HCT116 (cell line): ENCODE measurements around the gene TBXAS1. TPM values are rescaled to one million over a fixed set of nuclear protein-coding genes. Genes with fewer than 3 reads are reported as not detected.

Source experiments
- ATAC-seq: fragments of 200-7000 bp; cut with Tn5 transposase; 2 replicates; pipeline ENCODE4 v1.9.1; 2020; ENCODE audit warnings: mild to moderate bottlenecking, moderate library complexity
- BruUV-seq: library from RNA; stranded (reverse); fragments of 400-500 nt; replicated peaks from 2 replicates; lab custom pipeline; 2021; lab: Mats Ljungman, UMichigan
- CTCF ChIA-PET: fragments of 300-600 bp; sonication (Branson Sonifier 250); formaldehyde crosslinking; loops from one replicate; lab custom pipeline; 2021; ENCODE audit warnings: antibody characterized with exemption; lab: Charles Lee
- POLR2A ChIA-PET: fragments of 300-600, 350-600 bp; sonication (Branson Sonifier 250); formaldehyde crosslinking; loops from one replicate; lab custom pipeline; 2021; ENCODE audit warnings: antibody characterized with exemption; lab: Charles Lee
- RAD21 ChIA-PET, 2 experiments: fragments of 300-600 bp; sonication (Branson Sonifier 250); formaldehyde crosslinking; loops; one replicate each; lab custom pipeline; 2023; ENCODE audit warnings: low total read pairs in 2 of 2; ENCODE audit not compliant: uncharacterized antibody in 2 of 2, unreplicated experiment in 2 of 2, low non-redundant PET in 1 of 2; lab: Charles Lee
- DNase-seq: peaks from one replicate; pipeline ENCODE4 v3.0.0-alpha.2; 2010; ENCODE audit warnings: low read depth, low spot score
- H2AFZ ChIP-seq: fragments of 200-600 bp; shearing (Covaris generic), sonication (generic); 2 replicates; pipeline ENCODE4 v1.6.1; 2017; ENCODE audit warnings: low read depth, mixed run types, mixed read lengths, antibody characterized with exemption, low read length; ENCODE audit not compliant: poor library complexity, severe bottlenecking
- H3K27ac ChIP-seq: 2 replicates; pipeline ENCODE4 v1.5.1; 2012; ENCODE audit warnings: low read depth, low read length
- H3K27me3 ChIP-seq: fragments of 200-600 bp; sonication (generic); 2 replicates; pipeline ENCODE4 v1.6.1; 2016; ENCODE audit warnings: mixed run types, low read length, mixed read lengths; ENCODE audit not compliant: insufficient read depth
- H3K36me3 ChIP-seq, 2 experiments: fragments of 200-500 bp in 1 of 2; fragments of 200-600 bp in 1 of 2; sonication (Bioruptor generic) in 1 of 2; sonication (generic) in 1 of 2; 2 replicates each; pipeline versions ENCODE4 v1.5.1 to v1.6.1; 2014 to 2016; ENCODE audit warnings: low read length in 2 of 2, inconsistent platforms in 1 of 2, mixed read lengths in 1 of 2, mixed run types in 1 of 2; ENCODE audit not compliant: insufficient read depth in 2 of 2, control insufficient read depth in 1 of 2
- H3K4me1 ChIP-seq, 2 experiments: fragments of 200-600 bp in 1 of 2; sonication (generic) in 1 of 2; 2 replicates each; pipeline versions ENCODE4 v1.5.1 to v1.6.1; 2012 to 2017; ENCODE audit warnings: low read length in 2 of 2, inconsistent platforms in 1 of 2, mild to moderate bottlenecking in 1 of 2, mixed read lengths in 1 of 2, mixed run types in 1 of 2, moderate library complexity in 1 of 2; ENCODE audit not compliant: insufficient read depth in 2 of 2, control insufficient read depth in 1 of 2
- H3K4me2 ChIP-seq: fragments of 200-600 bp; sonication (generic); 2 replicates; pipeline ENCODE4 v1.6.1; 2017; ENCODE audit warnings: mixed run types, low read length, mixed read lengths
- H3K4me3 ChIP-seq, 2 experiments: fragments of 200-600 bp in 1 of 2; sonication (generic) in 1 of 2; replicated peaks in 1 of 2; 2 replicates each; pipeline ENCODE4 v1.5.1; 2011 to 2016; ENCODE audit warnings: low read length in 2 of 2, control low read depth in 1 of 2, low read depth in 1 of 2, mild to moderate bottlenecking in 1 of 2, mixed read lengths in 1 of 2, mixed run types in 1 of 2
- H3K79me2 ChIP-seq: fragments of 200-600 bp; sonication (generic); 2 replicates; pipeline ENCODE4 v1.6.1; 2017; ENCODE audit warnings: mild to moderate bottlenecking, mixed run types, low read length, moderate library complexity, mixed read lengths; ENCODE audit not compliant: insufficient read depth
- H3K9ac ChIP-seq: fragments of 200-600 bp; sonication (generic); 2 replicates; pipeline ENCODE4 v1.6.1; 2016; ENCODE audit warnings: low read length, mixed read lengths
- H3K9me2 ChIP-seq: fragments of 200-600 bp; sonication (generic), shearing (Covaris generic); 2 replicates; pipeline ENCODE4 v1.6.1; 2017; ENCODE audit warnings: mixed run types, mild to moderate bottlenecking, moderate library complexity; ENCODE audit not compliant: insufficient read depth
- H3K9me3 ChIP-seq, 2 experiments: fragments of 200-500 bp in 1 of 2; fragments of 200-600 bp in 1 of 2; sonication (Bioruptor generic) in 1 of 2; sonication (generic) in 1 of 2; 2 replicates each; pipeline ENCODE4 v1.6.1; 2014 to 2017; ENCODE audit warnings: low read length in 2 of 2, mixed read lengths in 2 of 2, inconsistent platforms in 1 of 2, low read depth in 1 of 2, mild to moderate bottlenecking in 1 of 2, mixed run types in 1 of 2, moderate library complexity in 1 of 2; ENCODE audit not compliant: control insufficient read depth in 1 of 2, insufficient read depth in 1 of 2
- H4K20me1 ChIP-seq: fragments of 200-600 bp; sonication (generic), shearing (Covaris generic); 2 replicates; pipeline ENCODE4 v1.6.1; 2017; ENCODE audit warnings: mixed run types, mild to moderate bottlenecking, moderate library complexity; ENCODE audit not compliant: insufficient read depth
- CEBPB ChIP-seq: IDR thresholded peaks from 2 replicates; pipeline ENCODE4 v1.6.1; 2012; ENCODE audit warnings: low read depth
- ELF1 ChIP-seq: IDR thresholded peaks from 2 replicates; pipeline ENCODE4 v1.6.1; 2012; ENCODE audit warnings: low read depth, borderline replicate concordance
- EZH2 ChIP-seq: fragments of 200-600 bp; sonication (generic); IDR thresholded peaks from 2 replicates; pipeline ENCODE4 v1.6.1; 2017; ENCODE audit warnings: antibody characterized with exemption, mixed run types
- EZH2phosphoT487 ChIP-seq: fragments of 200-600 bp; IDR thresholded peaks from 2 replicates; pipeline ENCODE4 v1.6.1; 2018; ENCODE audit warnings: antibody characterized with exemption, borderline replicate concordance
- FOSL1 ChIP-seq: IDR thresholded peaks from 2 replicates; pipeline ENCODE4 v1.6.1; 2012; ENCODE audit warnings: low read depth
- JUND ChIP-seq: IDR thresholded peaks from 2 replicates; pipeline ENCODE4 v1.6.1; 2012
- POLR2A ChIP-seq: IDR thresholded peaks from 2 replicates; pipeline ENCODE4 v1.7.0; 2011; ENCODE audit warnings: borderline replicate concordance; ENCODE audit not compliant: insufficient read depth, insufficient read length; ENCODE audit errors: extremely low read depth
- POLR2AphosphoS5 ChIP-seq: IDR thresholded peaks from 2 replicates; pipeline ENCODE4 v1.6.1; 2011; ENCODE audit warnings: mild to moderate bottlenecking, low read depth, low read length, moderate library complexity
- RAD21 ChIP-seq: IDR thresholded peaks from 2 replicates; pipeline ENCODE4 v1.6.1; 2012; ENCODE audit warnings: low read depth, mild to moderate bottlenecking
- SP1 ChIP-seq: IDR thresholded peaks from 2 replicates; pipeline ENCODE4 v1.6.1; 2012; ENCODE audit warnings: low read depth
- SRF ChIP-seq: IDR thresholded peaks from 2 replicates; pipeline ENCODE4 v1.6.1; 2012; ENCODE audit warnings: low read depth
- TCF7L2 ChIP-seq: IDR thresholded peaks from 2 replicates; pipeline ENCODE4 v1.7.0; 2011; ENCODE audit warnings: borderline replicate concordance, inconsistent platforms; ENCODE audit not compliant: insufficient read depth, insufficient read length; ENCODE audit errors: extremely low read depth
- YY1 ChIP-seq: IDR thresholded peaks from 2 replicates; pipeline ENCODE4 v1.6.1; 2011; ENCODE audit warnings: low read length, low read depth, moderate library complexity, mild to moderate bottlenecking; ENCODE audit not compliant: insufficient replicate concordance; ENCODE audit errors: extremely low read depth
- ZNF274 ChIP-seq: fragments of 200-500 bp; sonication (Bioruptor generic); IDR thresholded peaks from 2 replicates; pipeline ENCODE4 v1.6.1; 2014; ENCODE audit warnings: mild to moderate bottlenecking, low read depth, low read length, inconsistent platforms
- intact Hi-C: fragments of 100-400 bp; cut with micrococcal nuclease; formaldehyde crosslinking; loops from 2 replicates; pipeline ENCODE4 v1.10.0; 2022
- total RNA-seq: library from RNA; stranded (reverse); gene quantifications from one replicate; pipeline ENCODE4 v1.2.1, GENCODE V29; 2021; ENCODE audit not compliant: unreplicated experiment
- TF ChIP-seq, protein P1 (sequence below): IDR thresholded peaks from 2 replicates; pipeline ENCODE4 v1.6.1; 2012
- TF ChIP-seq, protein P2 (sequence below): IDR thresholded peaks from 2 replicates; pipeline ENCODE4 v1.6.1; 2012
- TF ChIP-seq, protein P3 (sequence below), 3 experiments: fragments of 200-600 bp in 1 of 3; sonication (generic) in 1 of 3; IDR thresholded peaks in 2 of 3; conservative IDR thresholded peaks in 1 of 3; 2 replicates each; pipeline ENCODE4 v1.5.1; 2012 to 2017; ENCODE audit warnings: low read depth in 2 of 3, low read length in 2 of 3, antibody characterized with exemption in 1 of 3, borderline replicate concordance in 1 of 3, control low read depth in 1 of 3, mild to moderate bottlenecking in 1 of 3, mixed read lengths in 1 of 3, mixed run types in 1 of 3, moderate library complexity in 1 of 3; ENCODE audit not compliant: insufficient read depth in 1 of 3

TBXAS1 gene
- total RNA-seq, 1 experiment from 2014 or later, result 1.4 TPM

DNA sequence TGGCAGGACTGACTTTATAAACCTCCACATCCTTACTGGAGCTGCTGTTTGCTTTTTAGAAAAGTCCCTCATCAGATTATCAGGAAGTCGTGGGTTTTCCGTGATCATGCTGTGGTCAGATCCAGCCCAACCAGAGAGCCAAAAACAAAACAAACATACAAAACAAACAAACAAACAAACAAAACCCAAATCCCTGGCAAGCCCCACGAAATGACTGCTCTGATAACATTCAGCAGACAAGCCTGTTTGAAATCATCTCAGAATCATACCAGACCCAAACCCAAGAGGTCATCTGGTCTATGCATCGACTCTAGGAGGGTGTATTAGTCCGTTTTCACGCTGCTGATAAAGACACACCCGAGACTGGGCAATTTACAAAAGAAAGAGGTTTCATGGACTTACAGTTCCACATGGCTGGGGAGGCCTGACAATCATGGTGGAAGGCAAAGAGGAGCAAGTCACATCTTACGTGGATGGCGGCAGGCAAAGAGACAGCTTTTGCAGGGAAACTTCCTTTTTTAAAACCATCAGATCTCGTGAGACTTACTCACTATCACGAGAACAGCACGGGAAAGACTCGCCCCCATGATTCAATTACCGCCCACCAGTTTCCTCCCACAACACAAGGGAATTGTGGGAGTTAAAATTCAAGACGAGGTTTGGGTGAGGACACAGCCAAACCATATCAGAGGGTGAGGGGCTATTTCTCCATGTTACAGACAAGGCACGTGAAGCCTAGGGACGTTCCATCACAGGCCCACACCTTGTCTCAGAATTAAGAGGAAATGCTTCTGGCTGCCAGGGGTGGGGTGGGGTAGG is 148.0 kb downstream of the TBXAS1 start:
- intact Hi-C loops, result no loop called here
- H4K20me1 ChIP-seq, result no peaks in the 10 kb centered on the region
- ChIA-PET POLR2A (no interaction called here), RAD21 (no interaction called here), CTCF (no interaction called here)
- no peak overlapping the region for H3K4me3 ChIP-seq
- DNase-seq, result no peak
- no TSS peak for BruUV-seq
- H3K79me2 ChIP-seq, result no peaks in the 10 kb centered on the region
- no peak overlapping the region for H3K4me2 ChIP-seq
- no peaks in the 10 kb centered on the region for H3K36me3 ChIP-seq
- no peaks in the 10 kb centered on the region for H3K9me2 ChIP-seq
- no peak for ATAC-seq
- H3K4me1 ChIP-seq, result no peaks in the 10 kb centered on the region
- no peak overlapping the region for H2AFZ ChIP-seq
- H3K27ac ChIP-seq, result no peak overlapping the region
- no peaks in the 10 kb centered on the region for H3K9me3 ChIP-seq
- no peak overlapping the region for H3K9ac ChIP-seq
- no peaks in the 10 kb centered on the region for H3K27me3 ChIP-seq
- TF ChIP-seq ZNF274 (no peak), SRF (no peak), YY1 (no peak), EZH2 (no peak), RAD21 (no peak), SP1 (no peak), POLR2AphosphoS5 (no peak), TCF7L2 (no peak), EZH2phosphoT487 (no peak), FOSL1 (no peak), JUND (no peak), POLR2A (no peak), CEBPB (no peak), ELF1 (no peak)
- TF ChIP-seq, protein P1, sequence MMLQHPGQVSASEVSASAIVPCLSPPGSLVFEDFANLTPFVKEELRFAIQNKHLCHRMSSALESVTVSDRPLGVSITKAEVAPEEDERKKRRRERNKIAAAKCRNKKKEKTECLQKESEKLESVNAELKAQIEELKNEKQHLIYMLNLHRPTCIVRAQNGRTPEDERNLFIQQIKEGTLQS, result no peak
- TF ChIP-seq, protein P2, sequence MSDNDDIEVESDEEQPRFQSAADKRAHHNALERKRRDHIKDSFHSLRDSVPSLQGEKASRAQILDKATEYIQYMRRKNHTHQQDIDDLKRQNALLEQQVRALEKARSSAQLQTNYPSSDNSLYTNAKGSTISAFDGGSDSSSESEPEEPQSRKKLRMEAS, result no peak
- TF ChIP-seq, protein P3, sequence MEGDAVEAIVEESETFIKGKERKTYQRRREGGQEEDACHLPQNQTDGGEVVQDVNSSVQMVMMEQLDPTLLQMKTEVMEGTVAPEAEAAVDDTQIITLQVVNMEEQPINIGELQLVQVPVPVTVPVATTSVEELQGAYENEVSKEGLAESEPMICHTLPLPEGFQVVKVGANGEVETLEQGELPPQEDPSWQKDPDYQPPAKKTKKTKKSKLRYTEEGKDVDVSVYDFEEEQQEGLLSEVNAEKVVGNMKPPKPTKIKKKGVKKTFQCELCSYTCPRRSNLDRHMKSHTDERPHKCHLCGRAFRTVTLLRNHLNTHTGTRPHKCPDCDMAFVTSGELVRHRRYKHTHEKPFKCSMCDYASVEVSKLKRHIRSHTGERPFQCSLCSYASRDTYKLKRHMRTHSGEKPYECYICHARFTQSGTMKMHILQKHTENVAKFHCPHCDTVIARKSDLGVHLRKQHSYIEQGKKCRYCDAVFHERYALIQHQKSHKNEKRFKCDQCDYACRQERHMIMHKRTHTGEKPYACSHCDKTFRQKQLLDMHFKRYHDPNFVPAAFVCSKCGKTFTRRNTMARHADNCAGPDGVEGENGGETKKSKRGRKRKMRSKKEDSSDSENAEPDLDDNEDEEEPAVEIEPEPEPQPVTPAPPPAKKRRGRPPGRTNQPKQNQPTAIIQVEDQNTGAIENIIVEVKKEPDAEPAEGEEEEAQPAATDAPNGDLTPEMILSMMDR (IDR thresholded peaks at IDR 0.05 in 2 of 3, conservative IDR thresholded peaks at IDR 0.05 in 1 of 3; ENCODE audit: borderline replicate concordance in 1 of 3, insufficient read depth in 1 of 3, low read depth in 2 of 3, low read length in 2 of 3), result no peak
